Transverse colon (tissue), 4 donors: ENCODE results near the gene SDHAF4. TPM values are rescaled to one million over a fixed set of nuclear protein-coding genes. Genes with fewer than 3 reads are reported as not detected.
A peak's percentile ranks its signal among the peaks of the same experiment; 100 is the strongest.

Source experiments
- DNase-seq: peaks from one replicate; pipeline ENCODE4 v3.0.0-alpha.2; 2019
- H3K27ac ChIP-seq, 4 donors: fragments of 200-600 bp; sonication (generic); 2 replicates each; pipeline ENCODE4 v1.5.1; 2016 to 2018; ENCODE audit warnings: inconsistent platforms in 4 of 4
- H3K27me3 ChIP-seq: fragments of 200-600 bp; sonication (generic); 2 replicates; pipeline ENCODE4 v1.5.1; 2017; ENCODE audit warnings: inconsistent platforms
- H3K36me3 ChIP-seq, 4 donors: fragments of 200-600 bp; sonication (generic); 2 replicates each; pipeline ENCODE4 v1.5.1; 2017 to 2019; ENCODE audit warnings: inconsistent platforms in 4 of 4
- H3K4me1 ChIP-seq, 4 donors: fragments of 200-600 bp; sonication (generic); 2 replicates each; pipeline ENCODE4 v1.5.1; 2017 to 2020; ENCODE audit warnings: inconsistent platforms in 4 of 4
- H3K4me3 ChIP-seq, 4 donors: fragments of 200-600 bp; sonication (generic); 1 replicate in 1 of 4; 2 replicates in 3 of 4; pipeline versions ENCODE4 v1.5.1 to v1.6.1; 2017 to 2019; ENCODE audit warnings: inconsistent platforms in 4 of 4
- H3K9me3 ChIP-seq, 2 donors: fragments of 200-600 bp; sonication (generic); 2 replicates each; pipeline ENCODE4 v1.5.1; 2017 to 2019; ENCODE audit warnings: inconsistent platforms in 2 of 2
- CTCF ChIP-seq, 5 experiments: fragments of 200-600 bp in 3 of 5; fragments of 450-650 bp in 2 of 5; sonication (generic) in 3 of 5; IDR thresholded peaks; 1 replicate in 2 of 5; 2 replicates in 3 of 5; pipeline ENCODE4 v1.5.1; 2016 to 2017; ENCODE audit warnings: antibody characterized with exemption in 5 of 5, inconsistent platforms in 3 of 5, mild to moderate bottlenecking in 2 of 5, moderate library complexity in 1 of 5
- EP300 ChIP-seq: sonication (generic); formaldehyde crosslinking; IDR thresholded peaks from one replicate; pipeline ENCODE4 v1.6.1; 2017; ENCODE audit warnings: antibody characterized with exemption, low read depth
- POLR2A ChIP-seq: fragments of 450-650 bp; IDR thresholded peaks from one replicate; pipeline ENCODE4 v1.6.1; 2016; ENCODE audit warnings: antibody characterized with exemption, mild to moderate bottlenecking, moderate library complexity
- POLR2AphosphoS5 ChIP-seq, 3 donors: sonication (generic); formaldehyde crosslinking; IDR thresholded peaks; one replicate each; pipeline ENCODE4 v1.6.1; 2016; ENCODE audit warnings: antibody characterized with exemption in 3 of 3
- WGBS, 2 donors: methylation state at CpG; one replicate each; pipeline ENCODE4 v1.1.5; 2018; ENCODE audit warnings: low coverage in 1 of 2; 5-methylcytosine and 5-hydroxymethylcytosine counted together
- in situ Hi-C, 4 donors: fragments of 200-750 bp; cut with MboI; loops; one replicate each; pipeline versions ENCODE4 v1.15.0 to v1.15.1; 2017; ENCODE audit warnings: low sequenced_read_pairs in 3 of 4, low pct_ligation_motif_present in 1 of 4, low pct_unique_long_range_greater_than_20kb in 1 of 4
- intact Hi-C: fragments of 100-400 bp; cut with DNase I; formaldehyde crosslinking; loops from one replicate; pipeline ENCODE4 v1.15.1; 2023; ENCODE audit warnings: low total_unique reads
- total RNA-seq, 4 donors: library from RNA; depleted of rRNA; stranded (reverse); fragments of >200 nt; gene quantifications; one replicate each; pipeline ENCODE4 v1.1.0, GENCODE V29; 2016

Gene SDHAF4
- total RNA-seq, 4 donors from 2014 or later: 1.9 to 8.3 (median 5.3) TPM

DNA sequence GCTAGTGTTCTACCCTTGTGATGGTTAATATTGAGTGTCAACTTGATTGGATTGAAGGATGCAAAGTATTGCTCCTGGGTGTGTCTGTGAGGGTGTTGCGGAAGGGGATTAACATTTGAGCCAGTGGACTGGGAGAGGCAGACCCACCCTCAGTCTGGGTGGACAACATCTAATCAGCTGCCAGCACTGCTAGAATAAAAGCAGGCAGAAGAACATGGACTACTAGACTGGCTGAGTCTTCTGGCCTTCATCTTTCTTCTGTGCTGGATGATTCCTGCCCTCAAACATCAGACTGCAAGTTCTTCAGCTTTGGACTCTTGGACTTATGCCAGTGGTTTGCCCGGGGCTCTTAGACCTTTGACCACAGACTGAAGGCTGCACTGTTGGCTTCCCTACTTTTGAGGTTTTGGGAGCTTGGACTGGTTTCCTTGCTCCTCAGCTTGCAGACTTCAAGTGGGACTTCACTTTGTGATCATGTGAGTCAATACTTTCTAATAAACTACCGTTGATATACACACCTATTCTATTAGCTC is 50.1 kb downstream of the SDHAF4 start:
- Histone ChIP-seq H3K27me3 (no peaks in the 10 kb centered on the region), H3K27ac (no peak overlapping the region), H3K9me3 (peaks cover 0 to 3% of the 10 kb centered on the region in 2 donors), H3K4me1 (peaks cover 0 to 7% (median 0%) of the 10 kb centered on the region in 4 donors), H3K4me3 (no peak overlapping the region), H3K36me3 (no peaks in the 10 kb centered on the region)
- 59 to 71% methylated on average over 2 to 3 of the region's 3 CpGs for WGBS, 2 donors
- in situ Hi-C loops: no loop called here
- TF ChIP-seq POLR2A: no peak
- no peak for TF ChIP-seq EP300
- no peak for TF ChIP-seq POLR2AphosphoS5 (IDR thresholded peaks at IDR 0.05)
- no peak for TF ChIP-seq CTCF (IDR thresholded peaks at IDR 0.05)
- DNase-seq: peak; percentile 14
- intact Hi-C loops: no loop called here

GRCh38 chr6:70620746-70621145 is 54.0 kb downstream of the SDHAF4 start:
- Histone ChIP-seq H3K27me3 (no peaks in the 10 kb centered on the region), H3K4me3 (no peak overlapping the region), H3K4me1 (peaks cover 0 to 7% (median 0%) of the 10 kb centered on the region in 4 donors), H3K9me3 (no peaks in the 10 kb centered on the region), H3K27ac (no peak overlapping the region), H3K36me3 (no peaks in the 10 kb centered on the region)
- in situ Hi-C loops (no loop called here), intact Hi-C loops (no loop called here)
- no peak for TF ChIP-seq POLR2A
- TF ChIP-seq CTCF (IDR thresholded peaks at IDR 0.05): no peak
- no peak for TF ChIP-seq POLR2AphosphoS5 (IDR thresholded peaks at IDR 0.05)
- TF ChIP-seq EP300: no peak
- 50 to 63% methylated on average over 1 of the region's 1 CpG for WGBS, 2 donors
- no peak for DNase-seq

GRCh38 chr6:70622461-70622860 is 55.7 kb downstream of the SDHAF4 start:
- no peak for TF ChIP-seq POLR2A
- no peak for TF ChIP-seq POLR2AphosphoS5 (IDR thresholded peaks at IDR 0.05)
- no peak for TF ChIP-seq CTCF (IDR thresholded peaks at IDR 0.05)
- no peak for TF ChIP-seq EP300
- Histone ChIP-seq H3K4me3 (no peak overlapping the region), H3K27ac (no peak overlapping the region), H3K27me3 (no peaks in the 10 kb centered on the region), H3K36me3 (no peaks in the 10 kb centered on the region), H3K9me3 (no peaks in the 10 kb centered on the region), H3K4me1 (peaks cover 0 to 7% (median 0%) of the 10 kb centered on the region in 4 donors)
- in situ Hi-C loops (no loop called here), intact Hi-C loops (no loop called here)
- 33 to 60% methylated on average over 1 of the region's 1 CpG for WGBS, 2 donors
- no peak for DNase-seq

GRCh38 chr6:70625436-70625835 is 58.7 kb downstream of the SDHAF4 start:
- no peak overlapping the region for H3K27ac ChIP-seq
- TF ChIP-seq EP300: no peak
- intact Hi-C loops: no loop called here
- H3K9me3 ChIP-seq: no peaks in the 10 kb centered on the region
- in situ Hi-C loops: no loop called here
- no peaks in the 10 kb centered on the region for H3K36me3 ChIP-seq
- no peak overlapping the region for H3K4me3 ChIP-seq
- DNase-seq: no peak
- peaks cover 0 to 6% (median 0%) of the 10 kb centered on the region in 4 donors for H3K4me1 ChIP-seq
- H3K27me3 ChIP-seq: no peaks in the 10 kb centered on the region
